Measurements from ENCODE around the gene KCND2.

DNA sequence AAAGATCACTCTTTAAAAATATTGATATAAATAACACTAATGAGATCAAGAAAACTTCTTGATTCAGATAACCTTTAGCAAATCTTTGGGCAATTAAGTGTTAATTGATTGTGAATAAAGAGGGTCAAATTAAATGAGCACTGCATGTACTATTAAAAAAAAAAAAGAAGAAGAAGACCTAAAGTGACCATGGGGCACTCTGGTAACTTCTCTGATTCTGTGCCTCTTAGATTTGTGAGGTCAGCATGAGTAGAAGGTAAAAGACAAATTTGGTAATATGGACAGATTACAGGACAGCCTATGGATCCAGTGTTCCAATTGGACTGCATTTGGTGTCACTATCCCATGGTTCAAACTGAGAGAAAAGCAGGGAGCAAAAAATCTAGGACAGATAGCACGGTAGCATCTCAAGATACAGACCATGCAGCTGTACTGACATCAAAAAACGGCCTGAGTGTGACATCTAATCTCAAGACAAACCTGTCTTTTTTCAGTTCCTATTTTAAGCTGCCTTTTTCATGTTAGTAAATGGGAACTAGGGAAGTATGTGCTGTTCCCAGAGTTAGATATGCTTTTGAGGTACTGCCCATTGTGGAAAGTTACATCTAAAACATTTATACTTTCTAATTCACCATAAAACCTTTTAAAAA lies 128.0 kb downstream of the KCND2 start:
- no peak for TF ChIP-seq CTCF (IDR thresholded peaks at IDR 0.05; ENCODE audit: borderline replicate concordance, extremely low read depth, low read length, poor library complexity, severe bottlenecking)
- TF ChIP-seq EZH2 (IDR thresholded peaks at IDR 0.05; ENCODE audit: borderline replicate concordance, low read depth, low read length, severe bottlenecking): no peak

Data from DND-41 (cell line).